Raji (cell line): Measurements from ENCODE around the gene STYXL1.

Source experiments
- POLR2A ChIP-seq: IDR thresholded peaks from 2 replicates; pipeline ENCODE4 v1.6.1; 2011; ENCODE audit warnings: low read depth, low read length, control low read depth; ENCODE audit not compliant: insufficient read depth

Gene STYXL1

GRCh38 chr7:76069238-76069638 lies 21.4 kb upstream of the STYXL1 start:
- no peak for TF ChIP-seq POLR2A

- no peak for TF ChIP-seq POLR2A
Observed at GRCh38 chr7:76066716-76067503, 19.1 kb upstream of the STYXL1 start.

- TF ChIP-seq POLR2A = no peak
Observed at GRCh38 chr7:76065016-76065612, 17.3 kb upstream of the STYXL1 start.

GRCh38 chr7:76064208-76064970 lies 16.6 kb upstream of the STYXL1 start:
- TF ChIP-seq POLR2A = no peak

GRCh38 chr7:76063525-76063924 lies 15.7 kb upstream of the STYXL1 start:
- no peak for TF ChIP-seq POLR2A

GRCh38 chr7:76063114-76063513 lies 15.3 kb upstream of the STYXL1 start:
- no peak for TF ChIP-seq POLR2A

GRCh38 chr7:76062254-76062653 lies 14.5 kb upstream of the STYXL1 start:
- no peak for TF ChIP-seq POLR2A

- no peak for TF ChIP-seq POLR2A
Observed at GRCh38 chr7:76060842-76061241, 13.0 kb upstream of the STYXL1 start.

GRCh38 chr7:76057813-76058145 lies 10.0 kb upstream of the STYXL1 start:
- no peak for TF ChIP-seq POLR2A

GRCh38 chr7:76057103-76057812 lies 9.5 kb upstream of the STYXL1 start:
- TF ChIP-seq POLR2A = no peak

GRCh38 chr7:76056241-76056640 lies 8.4 kb upstream of the STYXL1 start:
- no peak for TF ChIP-seq POLR2A

- no peak for TF ChIP-seq POLR2A
Observed at GRCh38 chr7:76054123-76055120, 6.6 kb upstream of the STYXL1 start.

GRCh38 chr7:76053461-76053860 lies 5.7 kb upstream of the STYXL1 start:
- TF ChIP-seq POLR2A = no peak

GRCh38 chr7:76051840-76052239 lies 4.0 kb upstream of the STYXL1 start:
- no peak for TF ChIP-seq POLR2A
